ENCODE measurements around the gene EYS. TPM values are rescaled to one million over a fixed set of nuclear protein-coding genes. Genes with fewer than 3 reads are reported as not detected.
A peak's percentile ranks its signal among the peaks of the same experiment; 100 is the strongest.
"Not testable (repeated sequence)": the region's sequence is repeated elsewhere in the genome, so short reads cannot be mapped to it uniquely, and the experiment has no call there.

EYS gene
- total and polyA plus RNA-seq, 2 of the 13 experiments (the other 11 are each of a cell fraction or from before 2014, with no cell fraction given): 0.04 to 0.07 TPM

- Histone ChIP-seq H3K9ac (ENCODE audit: insufficient read depth, low read depth, low read length) (no peak overlapping the region), H2AFZ (ENCODE audit: low read length) (no peak overlapping the region), H3K27me3 (ENCODE audit: control insufficient read depth in 1 of 2, insufficient read depth in 2 of 2, low read length in 2 of 2) (peaks cover 0 to 1% of the 10 kb centered on the region in 2 experiments; a peak in 1 of 5 replicates), H3K36me3 (replicated peaks in 1 of 2; ENCODE audit: control insufficient read depth in 1 of 2, insufficient read depth in 2 of 2, low read length in 2 of 2) (no peaks in the 10 kb centered on the region), H3K9me3 (ENCODE audit: low read length) (no peaks in the 10 kb centered on the region), H4K20me1 (ENCODE audit: insufficient read depth, low read length) (no peaks in the 10 kb centered on the region), H3K27ac (ENCODE audit: extremely low read length, insufficient read depth, low read length) (no peak overlapping the region), H3K79me2 (ENCODE audit: insufficient read depth, low read length) (no peaks in the 10 kb centered on the region), H3K4me2 (ENCODE audit: low read depth, low read length) (no peak overlapping the region; the same call in 1 of the 2 replicates), H3K4me1 (ENCODE audit: insufficient read depth, low read length) (peaks cover 13% of the 10 kb centered on the region), H3K4me3 (replicated peaks in 1 of 3; ENCODE audit: insufficient read depth in 1 of 3, low read depth in 2 of 3, low read length in 3 of 3) (no peak overlapping the region)
- BruUV-seq (replicated peaks): no TSS peak
- intact Hi-C loops (cut with micrococcal nuclease; ENCODE audit: unreplicated experiment): no loop called here
- 27% methylated on average over 5 of the region's 5 CpGs for WGBS (ENCODE audit: low lambda C conversion rate)
- in situ Hi-C loops (cut with HindIII; ENCODE audit: extremely low pct_ligation_motif_present, low pct_unique_long_range_greater_than_20kb): no loop called here
- TF ChIP-seq WIZ (CRISPR knock-in tag; IDR thresholded peaks at IDR 0.05) (no peak), NFE2L2 (IDR thresholded peaks at IDR 0.05; ENCODE audit: low read length) (peak; percentile 70; the same call in 1 of the 2 replicates), MAFK (conservative IDR thresholded peaks at IDR 0.05 in 1 of 2, IDR thresholded peaks at IDR 0.05 in 1 of 2; ENCODE audit: low read length in 2 of 2) (peak; percentile 82 to 88), MAFF (IDR thresholded peaks at IDR 0.05; ENCODE audit: low read depth, low read length) (peak; percentile 81)
- ATAC-seq (no peak), DNase-seq (ENCODE audit: low spot score) (no peak), FAIRE-seq (no peak)
- ChIA-PET CTCF (ENCODE audit: low intra/inter-chr PET ratio, low total read pairs) (no interaction called here), POLR2A (no interaction called here)
Measured at GRCh38 chr6:63888416-63888815, 1818.6 kb downstream of the EYS start.

- FAIRE-seq; intact Hi-C loops (cut with micrococcal nuclease; ENCODE audit: unreplicated experiment); POLR2A ChIA-PET; H2AFZ ChIP-seq (ENCODE audit: low read length); H3K79me2 ChIP-seq (ENCODE audit: insufficient read depth, low read length); BruUV-seq (replicated peaks); H3K9ac ChIP-seq (ENCODE audit: insufficient read depth, low read depth, low read length); H3K9me3 ChIP-seq (ENCODE audit: low read length); CTCF ChIA-PET (ENCODE audit: low intra/inter-chr PET ratio, low total read pairs); H3K27me3 ChIP-seq (ENCODE audit: control insufficient read depth in 1 of 2, insufficient read depth in 2 of 2, low read length in 2 of 2); H3K36me3 ChIP-seq (replicated peaks in 1 of 2; ENCODE audit: control insufficient read depth in 1 of 2, insufficient read depth in 2 of 2, low read length in 2 of 2); H3K27ac ChIP-seq (ENCODE audit: extremely low read length, insufficient read depth, low read length); in situ Hi-C loops (cut with HindIII; ENCODE audit: extremely low pct_ligation_motif_present, low pct_unique_long_range_greater_than_20kb); H4K20me1 ChIP-seq (ENCODE audit: insufficient read depth, low read length); H3K4me3 ChIP-seq (replicated peaks in 1 of 3; ENCODE audit: insufficient read depth in 1 of 3, low read depth in 2 of 3, low read length in 3 of 3); H3K4me2 ChIP-seq (ENCODE audit: low read depth, low read length); TF ChIP-seq FOXA1 (IDR thresholded peaks at IDR 0.05); NR2F6 (CRISPR knock-in tag; IDR thresholded peaks at IDR 0.05): not testable (repeated sequence)
- peaks cover 13% of the 10 kb centered on the region for H3K4me1 ChIP-seq (ENCODE audit: insufficient read depth, low read length)
- 0% methylated on average over 1 of the region's 1 CpG for WGBS (ENCODE audit: low lambda C conversion rate)
- peak; percentile 49; the same call in 1 of the 2 replicates for TF ChIP-seq FOXA3 (CRISPR knock-in tag; IDR thresholded peaks at IDR 0.05)
- peak; percentile 13; the same call in 1 of the 2 replicates for TF ChIP-seq FOXA1 (CRISPR knock-in tag; IDR thresholded peaks at IDR 0.05)
- 0 out of 2 replicates have a peak, but pooled peaks have one; percentile 12 for TF ChIP-seq ZNF644 (CRISPR knock-in tag; IDR thresholded peaks at IDR 0.05; ENCODE audit: low read depth)
- TF ChIP-seq NR2F6 (IDR thresholded peaks at IDR 0.05): 0 out of 2 replicates have a peak, but pooled peaks have one; percentile 19
- peak; percentile 87; the same call in 1 of the 2 replicates for TF ChIP-seq ZNF281 (CRISPR knock-in tag; IDR thresholded peaks at IDR 0.05; ENCODE audit: borderline replicate concordance)
- TF ChIP-seq, protein P1, sequence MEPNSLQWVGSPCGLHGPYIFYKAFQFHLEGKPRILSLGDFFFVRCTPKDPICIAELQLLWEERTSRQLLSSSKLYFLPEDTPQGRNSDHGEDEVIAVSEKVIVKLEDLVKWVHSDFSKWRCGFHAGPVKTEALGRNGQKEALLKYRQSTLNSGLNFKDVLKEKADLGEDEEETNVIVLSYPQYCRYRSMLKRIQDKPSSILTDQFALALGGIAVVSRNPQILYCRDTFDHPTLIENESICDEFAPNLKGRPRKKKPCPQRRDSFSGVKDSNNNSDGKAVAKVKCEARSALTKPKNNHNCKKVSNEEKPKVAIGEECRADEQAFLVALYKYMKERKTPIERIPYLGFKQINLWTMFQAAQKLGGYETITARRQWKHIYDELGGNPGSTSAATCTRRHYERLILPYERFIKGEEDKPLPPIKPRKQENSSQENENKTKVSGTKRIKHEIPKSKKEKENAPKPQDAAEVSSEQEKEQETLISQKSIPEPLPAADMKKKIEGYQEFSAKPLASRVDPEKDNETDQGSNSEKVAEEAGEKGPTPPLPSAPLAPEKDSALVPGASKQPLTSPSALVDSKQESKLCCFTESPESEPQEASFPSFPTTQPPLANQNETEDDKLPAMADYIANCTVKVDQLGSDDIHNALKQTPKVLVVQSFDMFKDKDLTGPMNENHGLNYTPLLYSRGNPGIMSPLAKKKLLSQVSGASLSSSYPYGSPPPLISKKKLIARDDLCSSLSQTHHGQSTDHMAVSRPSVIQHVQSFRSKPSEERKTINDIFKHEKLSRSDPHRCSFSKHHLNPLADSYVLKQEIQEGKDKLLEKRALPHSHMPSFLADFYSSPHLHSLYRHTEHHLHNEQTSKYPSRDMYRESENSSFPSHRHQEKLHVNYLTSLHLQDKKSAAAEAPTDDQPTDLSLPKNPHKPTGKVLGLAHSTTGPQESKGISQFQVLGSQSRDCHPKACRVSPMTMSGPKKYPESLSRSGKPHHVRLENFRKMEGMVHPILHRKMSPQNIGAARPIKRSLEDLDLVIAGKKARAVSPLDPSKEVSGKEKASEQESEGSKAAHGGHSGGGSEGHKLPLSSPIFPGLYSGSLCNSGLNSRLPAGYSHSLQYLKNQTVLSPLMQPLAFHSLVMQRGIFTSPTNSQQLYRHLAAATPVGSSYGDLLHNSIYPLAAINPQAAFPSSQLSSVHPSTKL (CRISPR knock-in tag; IDR thresholded peaks at IDR 0.05): peak; percentile 43; the same call in 1 of the 2 replicates
- TF ChIP-seq BCL6 (CRISPR knock-in tag; IDR thresholded peaks at IDR 0.05): peak; percentile 78
- peak; percentile 56 for ATAC-seq
- DNase-seq (ENCODE audit: low spot score): peak; percentile 13
Measured at GRCh38 chr6:63887804-63888203, 1819.2 kb downstream of the EYS start.

Measured in HepG2 (cell line).